ENCODE results near the gene MYRFL. TPM values are rescaled to one million over a fixed set of nuclear protein-coding genes. Genes with fewer than 3 reads are reported as not detected.

The MYRFL gene
- total and polyA plus RNA-seq, 2 of the 8 experiments (the other 6 are each of a cell fraction or from before 2014, with no cell fraction given) = 1.1 to 2.0 TPM

DNA sequence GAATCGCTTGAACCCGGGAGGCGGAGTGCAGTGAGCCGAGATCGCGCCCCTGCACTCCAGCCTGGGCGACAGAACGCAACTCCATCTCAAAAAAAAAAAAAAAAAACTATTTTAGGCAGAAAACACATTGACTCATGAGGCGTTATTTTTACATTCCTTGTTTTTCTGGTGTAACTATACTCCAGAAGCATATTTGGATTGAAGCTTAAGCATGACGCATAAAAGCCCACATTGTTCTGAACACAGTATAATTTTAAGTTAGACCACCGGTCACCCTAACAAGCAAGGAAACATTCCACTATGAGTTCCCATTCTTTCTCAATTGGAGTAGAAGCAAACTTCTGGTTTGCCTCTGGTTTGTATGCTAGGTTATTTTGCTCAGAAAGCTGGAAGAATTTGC lies 173.0 kb downstream of the MYRFL start:
- Histone ChIP-seq H2AFZ (ENCODE audit: low read length) (no peak overlapping the region), H2BK15ac (ENCODE audit: low read length) (no peak overlapping the region), H4K91ac (replicated peaks; ENCODE audit: insufficient read length, low read length) (no peak overlapping the region), H3K4me1 (replicated peaks in 1 of 4; ENCODE audit: control insufficient read depth in 3 of 4, insufficient read depth in 4 of 4, low read length in 3 of 4) (no peaks in the 10 kb centered on the region; a peak in 1 of 7 replicates), H3K4ac (replicated peaks; ENCODE audit: insufficient read length, low read depth, low read length) (no peak overlapping the region), H3K36me3 (ENCODE audit: control insufficient read depth in 2 of 4, insufficient read depth in 4 of 4, low read length in 3 of 4) (no peaks in the 10 kb centered on the region), H3K79me1 (ENCODE audit: low read depth, low read length) (no peaks in the 10 kb centered on the region), H4K20me1 (replicated peaks in 1 of 2; ENCODE audit: control insufficient read depth in 1 of 2, insufficient read depth in 2 of 2, low read length in 2 of 2) (no peaks in the 10 kb centered on the region), H3K9me3 (ENCODE audit: insufficient read depth in 2 of 2, low read depth in 1 of 2, low read length in 1 of 2) (no peaks in the 10 kb centered on the region), H4K5ac (ENCODE audit: insufficient read length, low read depth, low read length) (no peak overlapping the region), H2AK5ac (ENCODE audit: low read depth, low read length) (no peak overlapping the region), H3K4me2 (ENCODE audit: insufficient read depth in 1 of 2, low read depth in 2 of 2, low read length in 2 of 2) (no peak overlapping the region), H2BK12ac (ENCODE audit: low read depth, low read length) (no peak overlapping the region), H3K23me2 (ENCODE audit: low read depth, low read length) (no peaks in the 10 kb centered on the region), H3K56ac (replicated peaks; ENCODE audit: insufficient read length, low read depth, low read length) (no peak overlapping the region), H3K23ac (ENCODE audit: insufficient read length) (no peak overlapping the region), H3K9ac (replicated peaks in 1 of 4; ENCODE audit: extremely low read depth in 1 of 4, low read depth in 3 of 4, low read length in 3 of 4) (no peak overlapping the region), H2BK20ac (ENCODE audit: low read length) (no peak overlapping the region), H3K14ac (ENCODE audit: insufficient read length) (no peak overlapping the region), H3K27me3 (replicated peaks in 1 of 4; ENCODE audit: control insufficient read depth in 3 of 4, extremely low read depth in 1 of 4, insufficient read depth in 3 of 4, low read length in 3 of 4) (no peaks in the 10 kb centered on the region), H2BK5ac (ENCODE audit: low read depth, low read length) (no peak overlapping the region), H3K4me3 (ENCODE audit: extremely low read depth in 1 of 4, insufficient read depth in 2 of 4, low read depth in 3 of 4, low read length in 4 of 4) (no peak overlapping the region), H2BK120ac (replicated peaks; ENCODE audit: low read depth, low read length) (no peak overlapping the region), H3K18ac (ENCODE audit: extremely low read depth, low read length) (no peak overlapping the region), H3K79me2 (ENCODE audit: control insufficient read depth in 1 of 2, insufficient read depth in 2 of 2, low read length in 2 of 2) (no peaks in the 10 kb centered on the region), H4K8ac (ENCODE audit: extremely low read depth, insufficient read depth, low read length) (no peak overlapping the region), H3K27ac (ENCODE audit: low read depth, low read length) (no peak overlapping the region)
- ChIA-PET POLR2A (ENCODE audit: partially characterized antibody) (interaction anchor here (0.6 kb wide), 1 partner anchor 13 kb away, joined by 3 read pairs; no protein-coding TSS in a partner anchor), CTCF (ENCODE audit: partially characterized antibody) (interaction anchor here (0.6 to 3.8 kb wide), 3 partner anchors 19 to 579 kb away, joined by 4 to 13 read pairs (median 4); no protein-coding TSS in a partner anchor)
- TF ChIP-seq EGR1 (IDR thresholded peaks at IDR 0.05; ENCODE audit: borderline replicate concordance, low read depth, low read length) (no peak), SP1 (IDR thresholded peaks at IDR 0.05; ENCODE audit: low read depth, low read length) (no peak), CHD2 (IDR thresholded peaks at IDR 0.05; ENCODE audit: low read length) (no peak), RNF2 (IDR thresholded peaks at IDR 0.05; ENCODE audit: borderline replicate concordance, low read depth, low read length, missing control alignments, poor library complexity, severe bottlenecking) (no peak), JUND (IDR thresholded peaks at IDR 0.05; ENCODE audit: low read length) (no peak), TEAD4 (IDR thresholded peaks at IDR 0.05; ENCODE audit: low read depth, low read length) (no peak), PHF8 (conservative IDR thresholded peaks at IDR 0.05; ENCODE audit: low read depth, low read length) (no peak), CEBPB (IDR thresholded peaks at IDR 0.05; ENCODE audit: low read depth, low read length) (no peak), HDAC6 (IDR thresholded peaks at IDR 0.05; ENCODE audit: low read depth, low read length) (no peak), SP4 (IDR thresholded peaks at IDR 0.05; ENCODE audit: low read length) (no peak), BRCA1 (IDR thresholded peaks at IDR 0.05; ENCODE audit: low read depth, low read length) (no peak), SRF (IDR thresholded peaks at IDR 0.05; ENCODE audit: low read depth, low read length) (no peak), EP300 (IDR thresholded peaks at IDR 0.05; ENCODE audit: borderline replicate concordance in 1 of 2, low read depth in 2 of 2, low read length in 2 of 2) (no peak), BCL11A (IDR thresholded peaks at IDR 0.05; ENCODE audit: low read depth in 2 of 2, low read length in 2 of 2) (no peak)
- no peak for FAIRE-seq
- WGBS, 2 experiments (ENCODE audit: extremely low coverage in 1 of 2, insufficient coverage in 1 of 2, insufficient read length in 1 of 2, insufficient replicate concordance in 2 of 2, low coverage in 1 of 2, low lambda C conversion rate in 2 of 2, missing lambda C conversion rate in 1 of 2) = 95% methylated on average over 4 of the region's 11 CpGs; no CpG with 5 or more reads in 1 of the 2 experiments
- DNase-seq (ENCODE audit: low read depth in 1 of 2, low spot score in 2 of 2) = no peak
